ENCODE measurements around the gene CATSPER3.
A peak's percentile ranks its signal among the peaks of the same experiment; 100 is the strongest.

Gene CATSPER3

DNA sequence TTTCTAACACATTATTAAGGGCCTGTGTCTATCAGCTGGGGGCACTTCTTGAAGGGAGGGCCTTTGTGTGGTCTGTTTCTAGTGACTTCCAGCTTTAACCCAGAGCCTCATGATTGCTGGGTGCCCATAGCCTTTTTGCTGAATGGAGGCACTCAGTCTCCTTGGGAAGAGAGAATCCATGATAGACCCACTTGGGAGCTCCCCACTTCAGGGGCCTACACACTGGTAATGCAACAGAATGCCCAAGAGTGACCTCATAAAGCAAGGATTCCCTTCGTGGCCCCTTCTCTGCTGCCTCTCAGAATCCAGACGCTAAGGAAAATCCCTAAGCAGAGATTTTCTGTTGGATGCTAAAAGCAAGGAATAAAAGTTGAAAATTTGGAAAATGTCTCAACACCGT lies at the start of gene CATSPER3:
CATSPER3 (plus strand) TSS at position 301 of the 400 bp plus-strand sequence; CDS start at position 386, 85 bp downstream.
- DNase-seq = no peak

GRCh38 chr5:134918861-134919260 lies 48.8 kb upstream of the CATSPER3 start:
- DNase-seq = no peak

GRCh38 chr5:134920848-134921575 lies 46.7 kb upstream of the CATSPER3 start:
- DNase-seq = no peak

GRCh38 chr5:134932508-134932907 lies 35.2 kb upstream of the CATSPER3 start:
- DNase-seq = no peak

- DNase-seq = no peak
These were observed 33.5 kb upstream of the CATSPER3 start for GRCh38 chr5:134934202-134934601.

- no peak for DNase-seq
These were observed 31.8 kb upstream of the CATSPER3 start for GRCh38 chr5:134935711-134936602.

- no peak for DNase-seq
These were observed 30.2 kb upstream of the CATSPER3 start for GRCh38 chr5:134937526-134937925.

DNA sequence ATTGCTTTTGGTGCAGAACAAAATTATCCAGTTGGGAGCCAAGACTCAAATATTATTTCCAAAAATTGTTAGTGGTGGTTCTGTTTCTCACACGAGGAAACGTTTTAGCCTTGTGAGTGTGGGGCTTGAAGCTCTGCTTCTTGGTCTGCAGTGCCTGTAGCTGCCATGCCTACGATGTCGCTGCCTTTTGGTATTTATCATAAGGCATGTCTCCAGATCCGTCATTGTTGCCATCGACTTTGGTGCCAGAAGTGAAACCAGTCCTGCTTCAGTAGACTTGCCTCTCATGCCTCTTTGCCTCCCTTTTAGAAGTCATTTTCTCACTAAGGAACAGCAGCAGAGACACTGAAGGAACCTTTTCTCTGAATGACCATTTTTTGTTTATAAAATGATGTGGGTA lies 29.7 kb upstream of the CATSPER3 start:
- no peak for DNase-seq

- DNase-seq = no peak
These were observed 28.2 kb upstream of the CATSPER3 start for GRCh38 chr5:134939500-134939899.

GRCh38 chr5:134943547-134943946 lies 24.2 kb upstream of the CATSPER3 start:
- no peak for DNase-seq

DNA sequence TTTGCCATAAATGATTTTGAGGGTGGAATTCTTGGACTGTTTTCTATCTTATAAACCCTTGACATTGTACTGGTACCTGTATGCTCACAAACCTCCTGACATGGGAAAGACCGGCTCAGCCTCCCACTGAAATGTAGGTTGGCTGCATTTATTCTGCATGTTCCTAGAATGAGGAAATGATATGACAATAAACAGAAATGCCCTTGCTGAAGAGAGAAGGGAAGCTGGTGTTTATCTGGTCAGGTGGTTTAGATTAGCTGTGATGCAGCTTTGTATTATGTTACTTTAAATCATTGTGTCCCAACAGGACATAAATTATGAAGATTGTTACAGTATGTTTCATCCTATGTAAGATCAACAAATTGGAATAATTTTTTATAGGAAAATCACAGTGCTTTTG lies 23.1 kb upstream of the CATSPER3 start:
- DNase-seq = peak; percentile 32

DNA sequence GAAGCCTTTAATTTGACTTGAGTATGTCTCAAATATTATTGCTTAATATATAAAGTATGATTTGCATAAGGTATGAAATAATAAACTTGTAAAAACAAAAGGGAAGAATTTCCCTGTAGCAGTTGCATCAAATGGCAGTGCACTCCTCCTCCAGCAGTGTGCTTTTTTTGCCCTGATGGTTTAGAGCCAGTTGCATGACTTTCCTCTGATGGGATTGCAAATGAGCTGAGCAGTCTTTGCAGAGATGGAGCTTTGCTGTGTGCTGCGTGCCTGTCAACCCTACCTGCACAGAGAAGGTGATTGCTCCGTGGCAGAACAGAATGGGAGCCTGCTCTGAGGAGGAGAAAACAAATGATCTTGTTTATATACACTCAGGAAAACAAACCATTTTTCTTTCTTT lies 22.7 kb upstream of the CATSPER3 start:
- no peak for DNase-seq

- DNase-seq = peak; percentile 43
These were observed 18.8 kb upstream of the CATSPER3 start for GRCh38 chr5:134948911-134949310.

DNA sequence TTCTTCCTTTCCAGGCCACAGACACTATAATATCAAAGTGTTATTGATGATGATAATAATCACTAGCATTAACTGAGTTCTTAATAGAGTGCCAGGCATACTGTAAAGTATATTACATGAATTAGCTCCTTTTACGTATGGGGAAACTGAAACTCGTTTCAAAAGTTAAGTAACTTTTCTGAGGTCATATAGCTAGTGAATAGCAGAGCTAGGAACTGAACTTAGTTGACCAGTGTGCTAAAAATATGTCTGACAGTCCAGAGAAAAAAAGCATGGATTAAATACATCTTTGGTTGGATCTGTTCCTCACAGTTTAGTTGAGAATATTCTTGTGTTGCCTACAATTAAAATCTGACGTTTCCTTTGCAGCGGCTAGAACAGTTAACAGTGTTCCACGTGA lies 18.4 kb upstream of the CATSPER3 start:
- no peak for DNase-seq

DNA sequence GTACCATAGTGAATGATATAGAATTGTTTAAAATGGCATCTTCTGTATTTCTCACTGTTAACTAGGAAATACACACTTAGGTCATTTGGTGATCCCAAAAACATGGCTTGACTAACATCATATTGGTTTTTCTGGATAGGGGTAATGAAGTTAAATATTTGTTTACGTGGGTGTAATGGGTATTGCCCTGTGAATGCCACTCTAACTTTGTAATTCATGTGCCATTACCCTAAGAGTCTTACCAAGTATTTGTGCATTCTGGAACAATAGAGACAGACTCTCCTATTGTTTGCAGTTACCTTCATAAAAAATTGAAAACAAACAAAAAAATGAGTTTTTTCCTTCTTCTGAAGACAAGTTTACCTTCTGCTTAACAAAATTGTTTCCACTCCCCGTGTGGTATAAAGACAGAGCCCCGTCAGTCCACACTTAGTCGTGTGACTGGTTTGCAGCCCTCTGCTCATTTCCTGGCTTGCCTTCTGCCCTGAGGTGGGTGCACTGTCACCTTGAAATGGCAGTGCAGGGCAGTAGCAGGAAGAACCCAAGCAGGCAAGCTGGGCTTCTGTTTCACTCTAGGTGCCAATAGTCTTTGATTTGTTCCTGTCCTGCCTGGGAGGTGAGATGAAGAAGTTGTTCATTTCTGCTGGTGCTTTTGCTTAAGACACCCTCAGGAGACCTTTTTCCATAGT lies 9.6 kb upstream of the CATSPER3 start:
- no peak for DNase-seq

DNA sequence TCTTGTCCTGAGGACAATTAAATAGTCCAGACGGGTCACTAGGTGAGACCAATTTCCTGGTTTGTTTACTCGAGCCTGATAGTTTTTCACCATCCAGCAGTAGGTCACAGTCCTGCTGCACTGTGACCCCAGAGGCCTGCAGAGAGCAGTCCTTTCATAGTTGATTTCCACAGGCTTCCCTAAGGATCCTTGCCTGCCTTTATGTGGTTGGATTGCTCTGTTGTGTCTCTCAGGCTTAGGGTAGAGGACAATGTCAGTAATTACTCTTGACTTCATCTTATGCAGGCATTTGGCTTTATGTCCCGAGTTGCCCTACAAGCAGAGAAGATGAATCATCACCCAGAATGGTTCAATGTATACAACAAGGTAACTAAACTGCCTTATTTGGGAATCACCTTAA lies 9.0 kb upstream of the CATSPER3 start:
- DNase-seq = peak; percentile 28

GRCh38 chr5:134963098-134963497 lies 4.6 kb upstream of the CATSPER3 start:
- DNase-seq = no peak

DNA sequence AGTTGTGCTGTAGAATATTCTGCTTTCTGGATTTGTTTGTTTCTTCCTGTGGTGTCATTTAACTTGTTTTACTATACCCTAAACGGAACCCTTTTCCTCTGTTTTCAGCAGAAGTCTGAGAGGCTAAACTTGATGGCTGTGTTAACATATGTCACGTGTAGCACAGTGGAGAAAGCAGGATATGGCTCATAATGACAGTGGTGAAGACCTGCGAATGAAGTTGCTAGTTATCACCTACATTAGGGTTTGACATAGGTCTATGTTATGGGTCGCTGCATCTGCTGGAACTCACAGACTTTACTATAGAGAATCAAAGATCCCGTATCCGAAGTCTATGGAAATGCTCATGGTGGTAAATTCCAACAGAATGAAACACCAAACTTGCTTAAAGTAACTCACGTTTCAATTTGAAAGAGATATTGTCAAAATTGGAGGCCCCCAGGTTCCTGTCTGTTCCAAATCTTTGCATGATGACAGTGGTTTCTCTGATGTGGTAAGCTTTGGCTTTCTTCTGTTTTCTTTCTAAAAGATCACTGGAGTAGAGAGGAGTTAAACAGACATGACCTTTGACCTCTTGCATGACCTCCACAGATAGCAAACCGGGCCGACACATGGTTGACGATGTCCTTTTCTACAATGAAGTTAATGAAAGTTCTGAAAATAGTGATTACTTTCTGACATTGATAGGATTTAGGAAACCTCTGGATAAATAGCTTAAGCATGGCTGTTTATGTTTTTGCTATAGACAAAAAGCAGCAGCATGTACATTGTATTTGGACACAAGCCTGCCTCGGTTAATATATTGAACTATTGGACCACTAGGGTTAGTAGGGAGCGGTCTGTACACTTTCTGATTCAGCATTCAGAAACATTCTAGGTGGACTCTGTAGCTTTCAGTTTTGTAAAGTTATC lies 3.1 kb upstream of the CATSPER3 start:
- no peak for DNase-seq

DNA sequence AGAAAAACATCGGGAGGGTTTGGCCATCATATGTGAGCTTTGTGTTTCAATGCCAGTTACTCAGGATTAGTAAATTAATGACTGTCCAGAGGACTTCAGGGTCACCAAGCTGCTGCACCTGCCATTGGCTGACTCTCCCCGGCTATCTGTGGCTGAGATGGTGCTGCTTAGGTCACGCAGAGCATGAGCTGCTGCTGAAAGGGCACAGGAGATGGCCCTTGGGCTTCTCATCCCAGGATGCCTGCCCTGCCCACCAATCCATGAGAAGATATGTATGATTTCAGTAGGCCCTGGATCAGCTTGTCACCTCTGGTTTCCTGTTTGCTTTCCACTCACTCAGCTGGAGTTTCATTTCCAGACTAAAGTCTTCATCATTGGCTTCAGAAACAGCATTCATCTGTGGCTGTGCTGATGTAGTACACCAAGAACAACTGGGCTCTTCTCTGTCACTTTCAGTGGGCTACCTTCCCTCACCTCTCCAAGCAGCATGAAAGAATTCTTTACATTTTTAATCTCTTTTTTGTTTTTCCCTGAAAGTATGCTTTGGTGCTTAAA lies 2.4 kb upstream of the CATSPER3 start:
- no peak for DNase-seq

DNA sequence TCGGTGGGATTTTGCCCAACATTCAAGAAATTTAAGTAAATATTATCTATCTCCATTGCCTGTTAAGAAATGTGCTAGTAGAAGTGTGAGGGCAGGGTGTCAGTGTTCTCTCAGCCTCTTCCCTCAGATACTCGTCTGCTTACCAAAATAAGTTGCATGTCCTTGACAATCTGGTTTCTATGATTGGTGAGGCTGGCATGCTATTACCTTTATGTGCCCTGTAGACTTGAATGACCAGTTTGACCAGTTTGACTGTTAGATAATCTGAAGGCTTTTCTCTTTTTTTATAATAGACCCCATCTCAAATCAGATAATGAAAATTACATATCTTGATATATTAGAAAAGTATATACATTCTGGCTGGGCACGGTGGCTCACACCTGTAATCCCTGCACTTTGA lies 348 bp downstream of the CATSPER3 start:
- no peak for DNase-seq

- no peak for DNase-seq
These were observed 1.5 kb downstream of the CATSPER3 start for GRCh38 chr5:134969166-134969565.

GRCh38 chr5:134975078-134975715 lies 7.5 kb downstream of the CATSPER3 start:
- DNase-seq = no peak

Measured in fibroblast of skin of right quadriceps (primary cell).